Stimulated activated CD4-positive, alpha-beta T cell treated with anti-CD3 and anti-CD28 coated beads, TNF-alpha, amount 100 ng/mL, for 48 hours (primary cell): ENCODE measurements around the gene PRKAB2.
"Not testable (repeated sequence)": the region's sequence is repeated elsewhere in the genome, so short reads cannot be mapped to it uniquely, and the experiment has no call there.

Experiments
- DNase-seq, 3 donors: peaks; one replicate each; pipeline ENCODE4 v3.0.0-alpha.2; 2020; ENCODE audit warnings: low read depth in 3 of 3

Gene PRKAB2

GRCh38 chr1:147171399-147172167, 687 bp downstream of the PRKAB2 start:
- no peak for DNase-seq

- DNase-seq: no peak
Observed at GRCh38 chr1:147169840-147170674, 2.2 kb downstream of the PRKAB2 start.

- DNase-seq: no peak
Observed at GRCh38 chr1:147169171-147169570, 3.1 kb downstream of the PRKAB2 start.

DNA sequence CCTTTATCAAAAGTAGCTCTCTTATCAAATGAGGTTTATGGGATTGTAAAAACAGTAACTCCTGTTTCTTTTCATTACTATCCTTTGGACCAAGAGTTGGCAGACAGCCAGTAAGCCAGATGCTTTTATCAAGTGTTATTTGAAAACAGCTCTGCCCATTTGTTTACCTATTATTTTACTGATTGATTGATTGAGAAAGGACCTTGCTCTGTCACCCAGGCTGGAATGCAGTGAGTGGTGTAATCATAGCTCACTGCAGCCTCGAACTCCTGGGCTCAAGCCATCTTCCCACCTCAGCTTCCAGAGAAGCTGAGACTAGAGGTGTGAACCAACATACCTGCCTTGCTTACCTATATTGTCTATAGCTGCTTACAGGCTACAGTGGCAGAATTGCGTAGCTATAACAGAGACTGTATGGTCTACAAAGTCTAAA, 3.6 kb downstream of the PRKAB2 start:
- DNase-seq: no peak

DNA sequence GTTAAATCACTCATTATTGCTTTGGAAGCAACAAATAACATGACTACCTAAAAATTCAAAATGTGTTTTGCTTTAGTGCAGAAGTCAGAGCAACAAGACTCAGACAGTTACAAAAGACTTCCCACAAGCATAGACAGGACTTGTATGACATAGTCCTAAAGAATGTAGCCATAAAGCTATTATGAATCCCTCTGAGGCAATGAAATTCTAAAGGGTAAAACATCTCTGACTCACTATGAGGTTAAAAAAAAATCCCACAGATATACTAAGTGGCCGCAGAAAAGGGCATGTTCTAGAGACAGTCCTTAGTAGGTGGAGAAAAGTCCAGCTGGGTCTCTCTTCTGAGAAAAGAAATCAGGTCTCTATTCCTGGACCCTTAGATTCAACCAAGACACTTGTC, 4.9 kb downstream of the PRKAB2 start:
- no peak for DNase-seq

- no peak for DNase-seq
Observed at GRCh38 chr1:147163019-147163418, 9.3 kb downstream of the PRKAB2 start.

DNA sequence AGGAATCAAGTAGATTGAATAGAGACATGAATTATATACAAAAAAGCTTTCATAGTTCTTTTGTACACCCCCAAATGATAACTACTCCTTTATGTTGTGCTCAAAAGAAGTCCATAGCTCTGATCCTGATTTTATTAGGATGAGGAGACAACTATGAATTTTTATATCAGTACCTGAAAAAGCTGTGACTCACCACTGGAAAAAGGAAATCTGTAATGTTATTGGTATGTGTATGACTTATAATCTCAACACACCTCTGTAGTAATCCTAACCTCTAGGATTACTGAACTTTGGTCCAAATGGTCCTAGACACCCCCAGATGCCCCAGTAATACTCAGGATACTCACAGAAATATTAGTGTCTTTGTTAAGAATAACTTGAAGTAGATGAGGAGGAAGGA, 10.2 kb downstream of the PRKAB2 start:
- no peak for DNase-seq

GRCh38 chr1:147157116-147157515, 15.2 kb downstream of the PRKAB2 start:
- DNase-seq: not testable (repeated sequence)

- no peak for DNase-seq
Observed at GRCh38 chr1:147156642-147157041, 15.6 kb downstream of the PRKAB2 start.

GRCh38 chr1:147152772-147153171, 19.5 kb downstream of the PRKAB2 start:
- no peak for DNase-seq

GRCh38 chr1:147151244-147151643, 21.0 kb downstream of the PRKAB2 start:
- DNase-seq: no peak

DNA sequence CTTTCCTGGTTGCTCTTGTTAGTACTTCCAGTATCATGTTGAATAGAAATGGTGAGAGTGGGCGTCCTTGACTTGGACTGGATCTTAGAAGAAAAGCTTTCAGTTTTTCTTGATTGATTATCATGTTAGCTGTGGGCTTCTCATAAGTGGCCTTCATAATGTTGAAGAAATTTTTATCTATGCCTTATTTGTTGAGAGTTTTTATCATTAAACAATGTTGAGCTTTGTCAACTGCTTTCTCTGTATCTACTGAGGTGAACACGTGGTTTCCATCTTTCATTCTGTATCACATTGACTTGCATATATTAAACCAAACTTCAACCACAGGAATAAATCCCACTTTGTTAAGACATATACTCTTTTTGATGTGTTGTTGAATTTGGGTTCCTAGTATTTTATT, 29.4 kb downstream of the PRKAB2 start:
- DNase-seq: no peak

DNA sequence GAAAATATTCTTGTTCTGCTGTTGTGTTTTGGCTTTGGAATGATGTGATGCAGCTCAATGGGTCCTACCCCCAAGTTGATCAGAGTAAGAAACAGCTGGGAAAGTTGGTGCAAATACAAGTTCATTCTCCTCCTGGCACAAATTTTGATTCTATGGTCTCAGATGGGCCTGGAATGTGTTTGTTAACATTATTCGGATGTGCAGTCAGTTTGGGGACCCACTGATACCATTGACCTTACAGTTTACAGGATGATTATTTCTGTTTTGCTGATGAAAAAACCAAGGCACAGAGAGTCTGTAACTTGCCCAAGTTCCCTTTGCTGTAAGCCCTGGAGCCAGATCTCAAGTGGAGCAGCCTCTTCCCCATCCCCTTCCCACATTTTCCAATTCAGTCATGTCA, 41.5 kb downstream of the PRKAB2 start:
- not testable (repeated sequence) for DNase-seq

GRCh38 chr1:147129116-147129873, 43.0 kb downstream of the PRKAB2 start:
- DNase-seq: no peak

DNA sequence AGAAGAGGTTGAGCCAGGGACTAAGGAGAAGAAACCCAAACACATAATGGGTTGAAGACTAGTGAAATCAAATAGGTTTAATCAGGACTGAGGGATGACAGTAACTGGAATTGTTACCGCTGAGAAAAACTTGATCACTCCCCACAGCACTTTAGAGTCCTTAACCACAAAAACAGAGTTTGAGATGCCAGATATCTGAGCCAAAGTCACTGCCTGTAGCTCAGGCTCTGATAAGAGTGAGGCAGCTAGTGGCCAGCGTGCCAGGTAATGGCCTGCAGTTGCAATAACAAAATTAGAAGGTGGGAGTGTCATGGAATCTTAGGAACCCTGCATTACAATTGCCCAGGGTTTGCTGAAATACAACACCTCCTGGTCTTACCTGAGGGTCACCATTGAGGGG, 48.0 kb downstream of the PRKAB2 start:
- no peak for DNase-seq

DNA sequence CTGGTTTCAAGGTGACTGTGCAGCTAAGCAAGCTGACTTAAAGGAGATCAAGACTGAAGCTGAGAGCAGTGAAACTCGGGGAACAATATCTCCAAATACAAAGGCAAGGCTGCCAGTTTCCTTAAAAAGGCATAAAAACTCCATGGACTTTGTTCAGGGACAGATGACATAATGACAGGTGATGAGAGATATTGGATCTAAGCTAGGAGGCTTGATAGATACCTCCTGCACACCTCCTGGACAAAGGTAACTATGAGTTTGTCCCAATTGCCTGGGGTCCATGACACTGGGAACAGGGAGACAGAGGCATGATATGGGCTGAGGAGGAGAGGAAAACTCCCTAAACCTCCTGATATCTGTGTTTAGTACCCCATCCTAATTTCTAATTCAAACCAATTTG, 55.2 kb downstream of the PRKAB2 start:
- no peak for DNase-seq

- DNase-seq: no peak
Observed at GRCh38 chr1:147115496-147115895, 56.8 kb downstream of the PRKAB2 start.

- not testable (repeated sequence) for DNase-seq
Observed at GRCh38 chr1:147115079-147115478, 57.2 kb downstream of the PRKAB2 start.

GRCh38 chr1:147114353-147114752, 57.9 kb downstream of the PRKAB2 start:
- DNase-seq: not testable (repeated sequence)

DNA sequence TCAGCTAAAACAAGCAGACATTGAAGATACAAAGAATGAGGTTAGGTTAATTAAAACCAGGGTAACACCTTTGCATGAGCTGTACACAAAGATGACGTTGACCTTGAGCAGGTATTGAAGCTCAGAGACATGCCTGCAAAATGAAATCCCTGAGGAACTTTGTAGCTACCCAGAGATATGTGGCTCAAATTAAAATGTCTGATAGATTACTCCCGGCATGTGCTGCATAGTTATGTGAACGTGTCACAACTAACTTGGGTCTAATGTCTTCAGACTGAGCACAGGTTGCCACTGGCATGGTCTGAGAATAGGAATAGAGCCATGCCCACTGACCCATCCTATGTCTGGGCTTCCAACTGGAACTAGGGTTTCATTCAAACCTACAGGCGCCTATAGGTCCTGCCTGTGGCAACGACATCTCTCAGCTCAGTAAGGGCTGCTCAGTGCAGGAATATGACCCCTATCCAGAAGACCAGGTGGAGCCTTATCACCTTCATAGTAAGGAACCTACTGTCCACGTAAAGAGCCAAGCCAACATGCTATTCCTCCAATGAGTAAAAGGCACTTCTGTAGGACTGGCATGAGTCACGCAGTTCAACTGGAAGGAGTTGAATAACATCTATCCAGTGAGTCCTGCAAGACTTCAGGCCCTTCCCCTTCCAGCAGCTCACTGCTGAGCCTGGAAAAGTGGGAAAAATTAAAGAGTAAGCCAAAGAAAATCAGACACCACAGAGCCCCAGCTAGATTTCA, 60.7 kb downstream of the PRKAB2 start:
- no peak for DNase-seq

- no peak for DNase-seq
Observed at GRCh38 chr1:147110872-147111271, 61.4 kb downstream of the PRKAB2 start.

DNA sequence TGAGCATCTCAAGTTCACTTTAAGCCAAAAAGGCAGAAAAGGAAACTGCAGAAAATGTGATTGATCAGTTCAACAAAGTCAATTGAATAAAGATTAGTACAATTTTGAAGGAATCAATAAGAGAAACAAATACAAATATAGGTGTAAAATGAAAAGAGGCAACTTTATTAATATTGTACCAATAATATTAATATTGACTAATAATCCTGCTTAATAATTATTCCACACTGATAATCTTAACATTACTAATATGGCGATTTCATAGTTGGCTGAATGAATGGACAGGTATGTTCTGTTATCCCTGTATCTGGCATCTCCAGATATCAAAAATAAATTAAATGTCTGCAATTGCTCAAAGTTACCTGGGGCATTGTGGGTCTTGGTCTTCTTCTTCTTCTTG, 61.8 kb downstream of the PRKAB2 start:
- no peak for DNase-seq
